CD14-positive monocyte (primary cell): ENCODE measurements around the gene RNF220. TPM values are rescaled to one million over a fixed set of nuclear protein-coding genes. Genes with fewer than 3 reads are reported as not detected.
A peak's percentile ranks its signal among the peaks of the same experiment; 100 is the strongest.

Experiments used
- DNase-seq, 3 donors: peaks; one replicate each; pipeline ENCODE4 v3.0.0-alpha.2; 2011 to 2022
- H2AFZ ChIP-seq: 2 replicates; pipeline ENCODE4 v1.6.0; 2012; ENCODE audit warnings: mild to moderate bottlenecking, low read depth, low read length, inconsistent platforms; ENCODE audit not compliant: insufficient read depth, poor library complexity, severe bottlenecking
- H3K27ac ChIP-seq, 2 donors: 1 replicate in 1 of 2; 2 replicates in 1 of 2; pipeline ENCODE4 v1.5.1; 2012 to 2013; ENCODE audit warnings: low read length in 2 of 2, control low read depth in 1 of 2, inconsistent platforms in 1 of 2, low read depth in 1 of 2, mild to moderate bottlenecking in 1 of 2
- H3K27me3 ChIP-seq, 2 donors: one replicate each; pipeline versions ENCODE4 v1.6.0 to v1.6.1; 2011 to 2013; ENCODE audit warnings: low read length in 2 of 2; ENCODE audit not compliant: control insufficient read depth in 2 of 2, insufficient read depth in 2 of 2
- H3K36me3 ChIP-seq, 2 donors: replicated peaks in 1 of 2; 1 replicate in 1 of 2; 2 replicates in 1 of 2; pipeline versions ENCODE4 v1.5.1 to v1.6.1; 2012 to 2013; ENCODE audit warnings: low read length in 2 of 2, control low read depth in 1 of 2, inconsistent platforms in 1 of 2, mild to moderate bottlenecking in 1 of 2; ENCODE audit not compliant: insufficient read depth in 2 of 2, control insufficient read depth in 1 of 2
- H3K4me1 ChIP-seq, 2 donors: 1 replicate in 1 of 2; 2 replicates in 1 of 2; pipeline versions ENCODE4 v1.5.1 to v1.6.1; 2012 to 2013; ENCODE audit warnings: low read length in 2 of 2, control low read depth in 1 of 2, inconsistent platforms in 1 of 2, mild to moderate bottlenecking in 1 of 2, moderate library complexity in 1 of 2; ENCODE audit not compliant: insufficient read depth in 2 of 2, control insufficient read depth in 1 of 2
- H3K4me2 ChIP-seq: replicated peaks from 2 replicates; pipeline ENCODE3; 2012; ENCODE audit warnings: low read length, moderate library complexity, mild to moderate bottlenecking; ENCODE audit not compliant: poor library complexity, severe bottlenecking; ENCODE audit errors: extremely low read depth
- H3K4me3 ChIP-seq, 3 experiments: fragments of 200-600 bp in 1 of 3; sonication (generic) in 1 of 3; replicated peaks in 1 of 3; 1 replicate in 2 of 3; 2 replicates in 1 of 3; pipeline ENCODE4 v1.5.1; 2011 to 2013; ENCODE audit warnings: low read length in 3 of 3, mild to moderate bottlenecking in 3 of 3, control low read depth in 2 of 3, low read depth in 2 of 3, inconsistent platforms in 1 of 3, moderate library complexity in 1 of 3
- H3K79me2 ChIP-seq: 2 replicates; pipeline ENCODE4 v1.6.0; 2012; ENCODE audit warnings: mild to moderate bottlenecking, control low read depth, inconsistent platforms, low read length, moderate library complexity; ENCODE audit not compliant: insufficient read depth
- H3K9ac ChIP-seq: 2 replicates; pipeline ENCODE4 v1.6.0; 2017; ENCODE audit warnings: low read length, mild to moderate bottlenecking; ENCODE audit not compliant: insufficient read depth, poor library complexity, severe bottlenecking
- H3K9me3 ChIP-seq, 2 donors: replicated peaks in 1 of 2; 1 replicate in 1 of 2; 2 replicates in 1 of 2; pipeline versions ENCODE4 v1.5.1 to v1.6.1; 2012 to 2013; ENCODE audit warnings: low read length in 2 of 2, control low read depth in 1 of 2; ENCODE audit not compliant: control insufficient read depth in 1 of 2, insufficient read depth in 1 of 2
- H4K20me1 ChIP-seq: 2 replicates; pipeline ENCODE4 v1.6.0; 2012; ENCODE audit warnings: mild to moderate bottlenecking, low read length, control low read depth, moderate library complexity; ENCODE audit not compliant: insufficient read depth
- H3K27ac Mint-ChIP-seq, 7 donors: one replicate each; pipeline ENCODE4 v1.8.0; 2020; ENCODE audit warnings: mild to moderate bottlenecking in 7 of 7, mixed read lengths in 7 of 7, moderate library complexity in 6 of 7, inconsistent platforms in 2 of 7
- H3K27me3 Mint-ChIP-seq, 3 donors: one replicate each; pipeline ENCODE4 v1.8.0; 2021 to 2022; ENCODE audit warnings: low read depth in 3 of 3, mild to moderate bottlenecking in 3 of 3, mixed read lengths in 3 of 3, moderate library complexity in 3 of 3, inconsistent platforms in 1 of 3
- H3K36me3 Mint-ChIP-seq, 2 donors: one replicate each; pipeline ENCODE4 v1.8.0; 2020; ENCODE audit warnings: mixed read lengths in 2 of 2, inconsistent platforms in 1 of 2, mild to moderate bottlenecking in 1 of 2
- H3K4me1 Mint-ChIP-seq: one replicate; pipeline ENCODE4 v1.8.0; 2020; ENCODE audit warnings: mild to moderate bottlenecking, mixed read lengths
- H3K4me3 Mint-ChIP-seq, 2 donors: one replicate each; pipeline ENCODE4 v1.8.0; 2020; ENCODE audit warnings: mild to moderate bottlenecking in 2 of 2, mixed read lengths in 2 of 2, moderate library complexity in 1 of 2
- H3K9me3 Mint-ChIP-seq, 7 donors: one replicate each; pipeline ENCODE4 v1.8.0; 2020 to 2022; ENCODE audit warnings: mixed read lengths in 7 of 7, mild to moderate bottlenecking in 6 of 7, moderate library complexity in 6 of 7, inconsistent platforms in 2 of 7
- CTCF ChIP-seq: fragments of 200-600 bp; IDR thresholded peaks from one replicate; pipeline ENCODE4 v1.8.0; 2022; ENCODE audit warnings: antibody characterized with exemption, mild to moderate bottlenecking
- WGBS: methylation state at CpG from one replicate; pipeline ENCODE4 v1.1.5; 2013; ENCODE audit warnings: missing lambda C conversion rate; ENCODE audit not compliant: insufficient coverage; 5-methylcytosine and 5-hydroxymethylcytosine counted together
- intact Hi-C, 2 donors: fragments of 100-400 bp; cut with micrococcal nuclease; formaldehyde crosslinking; loops; one replicate each; pipeline versions ENCODE4 v1.15.0 to v1.15.1; 2023
- polyA plus RNA-seq, 3 donors: library from polyadenylated mRNA; depleted of rRNA in 1 of 3; unstranded in 2 of 3; stranded (reverse) in 1 of 3; fragments of 300-500 nt in 2 of 3; fragments of >200 nt in 1 of 3; fragmentation: Illumina TruSeq in 2 of 3; gene quantifications; 1 replicate in 2 of 3; 2 replicates in 1 of 3; pipeline ENCODE4 v1.2.3, GENCODE V29; 2012 to 2021

Gene RNF220
- polyA plus RNA-seq, 3 donors = 39.4 to 133 (median 49.4) TPM

GRCh38 chr1:44464361-44464760 is 59.3 kb downstream of the RNF220 start:
- Histone ChIP-seq H3K4me1 (peaks cover 14 to 20% of the 10 kb centered on the region in 2 donors), H2AFZ (no peak overlapping the region), H3K36me3 (no peaks in the 10 kb centered on the region), H3K27ac (no peak overlapping the region), H3K27me3 (no peaks in the 10 kb centered on the region), H3K79me2 (no peaks in the 10 kb centered on the region), H3K4me3 (no peak overlapping the region), H3K4me2 (no peak overlapping the region), H3K9ac (no peak overlapping the region), H3K9me3 (no peaks in the 10 kb centered on the region), H4K20me1 (no peaks in the 10 kb centered on the region)
- no peak for DNase-seq
- 87% methylated on average over 1 of the region's 3 CpGs for WGBS
- Mint-ChIP-seq H3K27me3 (peaks cover 0 to 3% (median 2%) of the 10 kb centered on the region in 3 donors), H3K9me3 (peaks cover 2 to 7% (median 5%) of the 10 kb centered on the region in 7 donors), H3K36me3 (no peaks in the 10 kb centered on the region), H3K27ac (peak overlapping the region in 1 of 7 donors; percentile 55), H3K4me1 (peaks cover 20% of the 10 kb centered on the region), H3K4me3 (no peak overlapping the region)
- no peak for TF ChIP-seq CTCF
- intact Hi-C loops = no loop called here

GRCh38 chr1:44467566-44467965 is 62.5 kb downstream of the RNF220 start:
- intact Hi-C loops = no loop called here
- Histone ChIP-seq H3K9me3 (no peaks in the 10 kb centered on the region), H3K4me1 (peaks cover 6 to 11% of the 10 kb centered on the region in 2 donors), H2AFZ (no peak overlapping the region), H3K4me3 (no peak overlapping the region), H3K79me2 (no peaks in the 10 kb centered on the region), H3K36me3 (no peaks in the 10 kb centered on the region), H3K27ac (no peak overlapping the region), H4K20me1 (no peaks in the 10 kb centered on the region), H3K4me2 (no peak overlapping the region), H3K9ac (no peak overlapping the region), H3K27me3 (no peaks in the 10 kb centered on the region)
- Mint-ChIP-seq H3K27me3 (peaks cover 0 to 3% (median 2%) of the 10 kb centered on the region in 3 donors), H3K36me3 (peaks cover 0 to 2% of the 10 kb centered on the region in 2 donors), H3K4me3 (no peak overlapping the region), H3K9me3 (peaks cover 2 to 10% (median 5%) of the 10 kb centered on the region in 7 donors), H3K4me1 (peaks cover 9% of the 10 kb centered on the region), H3K27ac (no peak overlapping the region)
- TF ChIP-seq CTCF = no peak
- 93% methylated on average over 3 of the region's 4 CpGs for WGBS
- DNase-seq = no peak
